ENCODE results near the gene GRIA1.

GRCh38 chr5:153719324-153719723 is 228.9 kb downstream of the GRIA1 start:
- no peak for TF ChIP-seq FOXA1 (IDR thresholded peaks at IDR 0.05)
- TF ChIP-seq CTBP1 (IDR thresholded peaks at IDR 0.05; ENCODE audit: borderline replicate concordance) = no peak
- no peak for TF ChIP-seq SUZ12 (IDR thresholded peaks at IDR 0.05)

Measured in HEK293T (cell line).